Smooth muscle cell (in vitro differentiated cells): ENCODE measurements around the gene TMEM163. TPM values are rescaled to one million over a fixed set of nuclear protein-coding genes. Genes with fewer than 3 reads are reported as not detected.

ENCODE experiments used
- DNase-seq: peaks from one replicate; lab custom pipeline; 2025; ENCODE audit not compliant: unreplicated experiment; lab: John Stamatoyannopoulos, UW
- H2AFZ ChIP-seq: fragments of 200-600 bp; sonication (generic); 2 replicates; pipeline ENCODE4 v1.6.0; 2016; ENCODE audit warnings: antibody characterized with exemption, low read depth, mild to moderate bottlenecking
- H3F3A ChIP-seq: fragments of 200-600 bp; sonication (generic); 2 replicates; pipeline ENCODE4 v1.6.0; 2017; ENCODE audit warnings: antibody characterized with exemption, low read depth
- H3K27ac ChIP-seq: fragments of 200-600 bp; sonication (generic); 2 replicates; pipeline ENCODE4 v1.5.1; 2016; ENCODE audit warnings: low read depth, mild to moderate bottlenecking
- H3K27me3 ChIP-seq: fragments of 200-600 bp; sonication (generic); 2 replicates; pipeline ENCODE4 v1.6.1; 2016; ENCODE audit warnings: low read depth, mild to moderate bottlenecking
- H3K36me3 ChIP-seq: fragments of 200-600 bp; sonication (generic); 2 replicates; pipeline ENCODE4 v1.5.1; 2016; ENCODE audit warnings: low read depth
- H3K4me1 ChIP-seq: fragments of 200-600 bp; sonication (generic); 2 replicates; pipeline ENCODE4 v1.5.1; 2016; ENCODE audit warnings: low read depth
- H3K4me2 ChIP-seq: fragments of 200-600 bp; sonication (generic); 2 replicates; pipeline ENCODE4 v1.6.0; 2016; ENCODE audit warnings: mild to moderate bottlenecking
- H3K4me3 ChIP-seq: fragments of 200-600 bp; sonication (generic); 2 replicates; pipeline ENCODE4 v1.5.1; 2016; ENCODE audit warnings: mild to moderate bottlenecking
- H3K79me2 ChIP-seq: fragments of 200-600 bp; sonication (generic); 2 replicates; pipeline ENCODE4 v1.6.0; 2016; ENCODE audit warnings: low read depth, mild to moderate bottlenecking
- H3K9ac ChIP-seq: fragments of 200-600 bp; sonication (generic); 2 replicates; pipeline ENCODE4 v1.6.0; 2016; ENCODE audit warnings: low read depth
- H3K9me3 ChIP-seq: fragments of 200-600 bp; sonication (generic); replicated peaks from 2 replicates; pipeline ENCODE4 v1.5.1; 2016; ENCODE audit warnings: low read depth
- H4K20me1 ChIP-seq: fragments of 200-600 bp; sonication (generic); 2 replicates; pipeline ENCODE4 v1.6.0; 2016; ENCODE audit warnings: low read depth
- WGBS: methylation state at CpG from one replicate; pipeline ENCODE4 v1.1.7; 2016; ENCODE audit warnings: low lambda C conversion rate; 5-methylcytosine and 5-hydroxymethylcytosine counted together
- polyA plus RNA-seq: library from polyadenylated mRNA; unstranded; fragments of >200 nt; fragmentation: Nextera tagmentation; extraction: Ambion mirVana; gene quantifications from 2 replicates; pipeline ENCODE4 v1.2.1, GENCODE V29; 2016
- total RNA-seq: library from RNA; depleted of rRNA; stranded (reverse); fragments of >200 nt; gene quantifications from 2 replicates; pipeline ENCODE4 v1.2.3, GENCODE V29; 2014
- TF ChIP-seq, protein P1 (sequence below): fragments of 200-600 bp; sonication (generic); IDR thresholded peaks from 2 replicates; pipeline ENCODE4 v1.5.1; 2017; ENCODE audit warnings: borderline replicate concordance, mild to moderate bottlenecking, antibody characterized with exemption; ENCODE audit not compliant: insufficient read depth, poor library complexity, severe bottlenecking

Gene TMEM163
- total and polyA plus RNA-seq, 2 experiments from 2014 or later: 0.31 TPM; not detected in 1

- H3K27me3 ChIP-seq: peaks cover 19% of the 10 kb centered on the region
- no peak overlapping the region for H3K27ac ChIP-seq
- no peak for DNase-seq
- no peaks in the 10 kb centered on the region for H3K9me3 ChIP-seq
- no peak overlapping the region for H3K4me2 ChIP-seq
- H3K36me3 ChIP-seq: no peaks in the 10 kb centered on the region
- no peak overlapping the region for H3K4me3 ChIP-seq
- no peak overlapping the region for H2AFZ ChIP-seq
- H4K20me1 ChIP-seq: no peaks in the 10 kb centered on the region
- TF ChIP-seq, protein P1, sequence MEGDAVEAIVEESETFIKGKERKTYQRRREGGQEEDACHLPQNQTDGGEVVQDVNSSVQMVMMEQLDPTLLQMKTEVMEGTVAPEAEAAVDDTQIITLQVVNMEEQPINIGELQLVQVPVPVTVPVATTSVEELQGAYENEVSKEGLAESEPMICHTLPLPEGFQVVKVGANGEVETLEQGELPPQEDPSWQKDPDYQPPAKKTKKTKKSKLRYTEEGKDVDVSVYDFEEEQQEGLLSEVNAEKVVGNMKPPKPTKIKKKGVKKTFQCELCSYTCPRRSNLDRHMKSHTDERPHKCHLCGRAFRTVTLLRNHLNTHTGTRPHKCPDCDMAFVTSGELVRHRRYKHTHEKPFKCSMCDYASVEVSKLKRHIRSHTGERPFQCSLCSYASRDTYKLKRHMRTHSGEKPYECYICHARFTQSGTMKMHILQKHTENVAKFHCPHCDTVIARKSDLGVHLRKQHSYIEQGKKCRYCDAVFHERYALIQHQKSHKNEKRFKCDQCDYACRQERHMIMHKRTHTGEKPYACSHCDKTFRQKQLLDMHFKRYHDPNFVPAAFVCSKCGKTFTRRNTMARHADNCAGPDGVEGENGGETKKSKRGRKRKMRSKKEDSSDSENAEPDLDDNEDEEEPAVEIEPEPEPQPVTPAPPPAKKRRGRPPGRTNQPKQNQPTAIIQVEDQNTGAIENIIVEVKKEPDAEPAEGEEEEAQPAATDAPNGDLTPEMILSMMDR: no peak
- no peaks in the 10 kb centered on the region for H3F3A ChIP-seq
- H3K79me2 ChIP-seq: no peaks in the 10 kb centered on the region
- no peaks in the 10 kb centered on the region for H3K4me1 ChIP-seq
- no peak overlapping the region for H3K9ac ChIP-seq
- 86% methylated on average over 4 of the region's 4 CpGs for WGBS
Observed at GRCh38 chr2:134674687-134675086, 44.1 kb downstream of the TMEM163 start.

DNA sequence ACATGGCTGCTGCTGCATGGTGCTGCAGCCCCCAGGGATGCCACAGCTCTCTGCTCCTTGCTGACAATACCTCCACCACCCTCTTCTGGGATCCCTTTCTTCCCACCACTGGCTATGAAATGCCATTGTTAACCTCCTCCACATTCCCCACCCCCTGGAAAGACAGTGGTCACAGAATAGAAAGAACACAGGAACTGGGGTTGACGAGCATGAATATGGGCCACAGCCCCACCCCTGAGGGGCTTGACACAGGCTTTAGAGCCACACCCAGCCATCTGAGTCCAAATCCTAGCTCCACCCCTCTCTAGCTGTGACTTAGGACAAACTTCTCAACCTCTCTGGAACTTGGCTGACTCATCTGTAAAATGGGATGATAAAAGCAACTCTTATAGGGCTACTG is 47.3 kb downstream of the TMEM163 start:
- Histone ChIP-seq H3K4me2 (no peak overlapping the region), H3K27ac (no peak overlapping the region), H4K20me1 (no peaks in the 10 kb centered on the region), H3K4me1 (no peaks in the 10 kb centered on the region), H3K9me3 (no peaks in the 10 kb centered on the region), H2AFZ (no peak overlapping the region), H3K36me3 (no peaks in the 10 kb centered on the region), H3F3A (no peaks in the 10 kb centered on the region), H3K9ac (no peak overlapping the region), H3K4me3 (no peak overlapping the region), H3K27me3 (peaks cover 45% of the 10 kb centered on the region), H3K79me2 (no peaks in the 10 kb centered on the region)
- WGBS: 75% methylated on average over 1 of the region's 1 CpG
- no peak for DNase-seq
- TF ChIP-seq, protein P1: no peak

GRCh38 chr2:134670955-134671354 is 47.8 kb downstream of the TMEM163 start:
- no peaks in the 10 kb centered on the region for H3F3A ChIP-seq
- H4K20me1 ChIP-seq: no peaks in the 10 kb centered on the region
- H3K9ac ChIP-seq: no peak overlapping the region
- no peaks in the 10 kb centered on the region for H3K4me1 ChIP-seq
- no peak overlapping the region for H3K4me3 ChIP-seq
- H3K27me3 ChIP-seq: peaks cover 50% of the 10 kb centered on the region
- 87% methylated on average over 4 of the region's 4 CpGs for WGBS
- H3K79me2 ChIP-seq: no peaks in the 10 kb centered on the region
- TF ChIP-seq, protein P1: no peak
- no peak for DNase-seq
- H3K36me3 ChIP-seq: no peaks in the 10 kb centered on the region
- no peak overlapping the region for H3K27ac ChIP-seq
- H3K9me3 ChIP-seq: no peaks in the 10 kb centered on the region
- no peak overlapping the region for H3K4me2 ChIP-seq
- no peak overlapping the region for H2AFZ ChIP-seq
